ACC112 (cell line): ENCODE data around the gene HAPLN1.

Source experiments
- H2AFZ ChIP-seq: fragments of 200-600 bp; sonication (generic); one replicate; pipeline ENCODE4 v1.6.0; 2017; ENCODE audit warnings: antibody characterized with exemption, low read length; ENCODE audit not compliant: unreplicated experiment
- H3K27ac ChIP-seq: fragments of 200-600 bp; sonication (generic); 2 replicates; pipeline ENCODE4 v1.5.1; 2014; ENCODE audit warnings: low read depth, mild to moderate bottlenecking, antibody characterized with exemption, low read length, moderate library complexity
- H3K27me3 ChIP-seq: fragments of 200-600 bp; sonication (generic); 2 replicates; pipeline ENCODE4 v1.6.1; 2014; ENCODE audit warnings: mild to moderate bottlenecking, antibody characterized with exemption, low read length, moderate library complexity, mixed read lengths; ENCODE audit not compliant: insufficient read depth
- H3K36me3 ChIP-seq: fragments of 200-600 bp; sonication (generic); 2 replicates; pipeline ENCODE4 v1.6.1; 2016; ENCODE audit warnings: mild to moderate bottlenecking, antibody characterized with exemption, low read length, moderate library complexity, mixed read lengths; ENCODE audit not compliant: insufficient read depth
- H3K4me1 ChIP-seq: fragments of 200-600 bp; sonication (generic); one replicate; pipeline ENCODE4 v1.6.1; 2016; ENCODE audit warnings: low read length, mixed read lengths; ENCODE audit not compliant: insufficient read depth, unreplicated experiment, control insufficient read depth
- H3K4me3 ChIP-seq: fragments of 200-600 bp; sonication (generic); 2 replicates; pipeline ENCODE4 v1.5.1; 2014; ENCODE audit warnings: mild to moderate bottlenecking, low read depth, low read length
- H3K79me2 ChIP-seq: fragments of 200-600 bp; sonication (generic); one replicate; pipeline ENCODE4 v1.6.0; 2016; ENCODE audit warnings: low read length; ENCODE audit not compliant: control insufficient read depth, unreplicated experiment, insufficient read depth

Gene HAPLN1

GRCh38 chr5:83720836-83721537 is at the start of gene HAPLN1:
Gene HAPLN1 (minus strand): TSS chr5:83720855. CDS start chr5:83673523, 47,332 bp downstream.
- Histone ChIP-seq H3K4me1 (peaks cover 4% of the 10 kb centered on the region), H3K27me3 (no peaks in the 10 kb centered on the region), H3K79me2 (no peaks in the 10 kb centered on the region), H3K4me3 (peak within 1 kb of the TSS; percentile 86), H2AFZ (peak within 1 kb of the TSS; percentile 87), H3K27ac (no peak within 1 kb of the TSS), H3K36me3 (no peaks in the 10 kb centered on the region)

GRCh38 chr5:83767409-83767992 is 46.8 kb upstream of the HAPLN1 start:
- H3K36me3 ChIP-seq, result no peaks in the 10 kb centered on the region; the same call in 1 of the 2 replicates
- H3K27me3 ChIP-seq, result no peaks in the 10 kb centered on the region
- no peak overlapping the region for H3K27ac ChIP-seq
- H3K4me3 ChIP-seq, result no peak overlapping the region
- no peaks in the 10 kb centered on the region for H3K79me2 ChIP-seq
- no peak overlapping the region for H2AFZ ChIP-seq
- no peaks in the 10 kb centered on the region for H3K4me1 ChIP-seq

- no peak overlapping the region for H3K27ac ChIP-seq
- no peaks in the 10 kb centered on the region for H3K79me2 ChIP-seq
These were observed 43.4 kb upstream of the HAPLN1 start for GRCh38 chr5:83764101-83764500.

GRCh38 chr5:83760579-83760978 is 39.9 kb upstream of the HAPLN1 start:
- Histone ChIP-seq H3K79me2 (no peaks in the 10 kb centered on the region), H2AFZ (no peak overlapping the region), H3K27ac (no peak overlapping the region), H3K4me1 (no peaks in the 10 kb centered on the region), H3K4me3 (no peak overlapping the region), H3K36me3 (no peaks in the 10 kb centered on the region), H3K27me3 (no peaks in the 10 kb centered on the region)

More at GRCh38 chr5:83764101-83764500, 43.4 kb upstream of the HAPLN1 start:
- Histone ChIP-seq H2AFZ (no peak overlapping the region), H3K27me3 (no peaks in the 10 kb centered on the region), H3K4me1 (no peaks in the 10 kb centered on the region), H3K36me3 (no peaks in the 10 kb centered on the region; the same call in 1 of the 2 replicates), H3K4me3 (no peak overlapping the region)

GRCh38 chr5:83752700-83753099 is 32.0 kb upstream of the HAPLN1 start:
- Histone ChIP-seq H3K27ac (no peak overlapping the region), H2AFZ (no peak overlapping the region), H3K79me2 (no peaks in the 10 kb centered on the region), H3K27me3 (no peaks in the 10 kb centered on the region), H3K4me1 (no peaks in the 10 kb centered on the region), H3K4me3 (no peak overlapping the region), H3K36me3 (no peaks in the 10 kb centered on the region)

- no peaks in the 10 kb centered on the region for H3K4me1 ChIP-seq
- no peak overlapping the region for H3K4me3 ChIP-seq
- H3K27ac ChIP-seq, result no peak overlapping the region
- H3K79me2 ChIP-seq, result no peaks in the 10 kb centered on the region
- no peaks in the 10 kb centered on the region for H3K27me3 ChIP-seq
- no peaks in the 10 kb centered on the region for H3K36me3 ChIP-seq
- no peak overlapping the region for H2AFZ ChIP-seq
These were observed 30.5 kb upstream of the HAPLN1 start for GRCh38 chr5:83751201-83751600.

GRCh38 chr5:83750749-83751148 is 30.1 kb upstream of the HAPLN1 start:
- H3K36me3 ChIP-seq, result no peaks in the 10 kb centered on the region
- H2AFZ ChIP-seq, result no peak overlapping the region
- no peaks in the 10 kb centered on the region for H3K4me1 ChIP-seq
- H3K27ac ChIP-seq, result no peak overlapping the region
- no peaks in the 10 kb centered on the region for H3K27me3 ChIP-seq
- no peak overlapping the region for H3K4me3 ChIP-seq
- H3K79me2 ChIP-seq, result no peaks in the 10 kb centered on the region

GRCh38 chr5:83745816-83746215 is 25.2 kb upstream of the HAPLN1 start:
- no peaks in the 10 kb centered on the region for H3K4me1 ChIP-seq
- no peaks in the 10 kb centered on the region for H3K27me3 ChIP-seq
- no peak overlapping the region for H2AFZ ChIP-seq
- H3K27ac ChIP-seq, result no peak overlapping the region
- H3K4me3 ChIP-seq, result no peak overlapping the region
- no peaks in the 10 kb centered on the region for H3K36me3 ChIP-seq
- no peaks in the 10 kb centered on the region for H3K79me2 ChIP-seq

GRCh38 chr5:83744821-83745220 is 24.2 kb upstream of the HAPLN1 start:
- H3K4me1 ChIP-seq, result no peaks in the 10 kb centered on the region
- no peak overlapping the region for H3K27ac ChIP-seq
- no peak overlapping the region for H3K4me3 ChIP-seq
- no peaks in the 10 kb centered on the region for H3K27me3 ChIP-seq
- no peaks in the 10 kb centered on the region for H3K36me3 ChIP-seq
- H3K79me2 ChIP-seq, result no peaks in the 10 kb centered on the region
- H2AFZ ChIP-seq, result no peak overlapping the region

GRCh38 chr5:83742089-83742488 is 21.4 kb upstream of the HAPLN1 start:
- H3K27me3 ChIP-seq, result no peaks in the 10 kb centered on the region
- no peak overlapping the region for H2AFZ ChIP-seq
- H3K79me2 ChIP-seq, result no peaks in the 10 kb centered on the region
- no peak overlapping the region for H3K27ac ChIP-seq
- H3K4me1 ChIP-seq, result no peaks in the 10 kb centered on the region
- H3K36me3 ChIP-seq, result no peaks in the 10 kb centered on the region
- H3K4me3 ChIP-seq, result no peak overlapping the region

- no peak overlapping the region for H2AFZ ChIP-seq
- no peak overlapping the region for H3K4me3 ChIP-seq
- H3K27ac ChIP-seq, result no peak overlapping the region
- H3K4me1 ChIP-seq, result no peaks in the 10 kb centered on the region
- no peaks in the 10 kb centered on the region for H3K36me3 ChIP-seq
- H3K79me2 ChIP-seq, result no peaks in the 10 kb centered on the region
- no peaks in the 10 kb centered on the region for H3K27me3 ChIP-seq
These were observed 20.9 kb upstream of the HAPLN1 start for GRCh38 chr5:83741571-83741970.
